ENCODE data around the gene COL8A1.

DNA sequence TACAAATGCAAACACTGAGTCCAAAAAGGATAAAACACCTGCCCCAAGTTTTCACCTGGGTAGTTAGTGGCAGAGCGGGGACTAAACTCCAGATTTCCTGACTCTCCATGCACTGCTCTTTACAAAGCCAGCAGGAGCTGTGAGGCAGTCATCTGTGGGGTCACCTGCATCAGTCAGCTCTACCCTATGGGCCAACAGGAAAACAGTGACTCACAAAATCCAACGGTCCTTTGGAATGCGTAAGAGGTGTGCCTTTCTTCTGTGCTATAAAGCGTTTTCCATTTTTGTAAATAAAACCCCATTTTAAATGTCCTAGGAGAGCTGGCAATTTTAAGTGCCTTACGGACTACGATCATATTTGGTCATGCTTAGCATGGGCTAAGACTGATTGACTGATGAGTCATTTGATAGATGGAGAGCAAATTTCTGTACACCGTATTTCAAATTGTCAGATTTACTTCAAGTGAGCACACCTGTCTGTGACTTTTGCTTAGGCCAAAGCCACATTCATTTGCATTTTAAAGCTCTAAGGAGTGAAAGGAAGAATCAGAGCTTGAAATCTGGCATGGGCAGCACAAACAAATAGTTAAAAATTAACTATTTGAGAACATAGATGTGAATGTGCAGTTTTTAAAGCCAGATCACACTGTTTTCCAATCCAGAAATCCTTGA lies 4.4 kb upstream of the COL8A1 start:
- TF ChIP-seq, protein P1, sequence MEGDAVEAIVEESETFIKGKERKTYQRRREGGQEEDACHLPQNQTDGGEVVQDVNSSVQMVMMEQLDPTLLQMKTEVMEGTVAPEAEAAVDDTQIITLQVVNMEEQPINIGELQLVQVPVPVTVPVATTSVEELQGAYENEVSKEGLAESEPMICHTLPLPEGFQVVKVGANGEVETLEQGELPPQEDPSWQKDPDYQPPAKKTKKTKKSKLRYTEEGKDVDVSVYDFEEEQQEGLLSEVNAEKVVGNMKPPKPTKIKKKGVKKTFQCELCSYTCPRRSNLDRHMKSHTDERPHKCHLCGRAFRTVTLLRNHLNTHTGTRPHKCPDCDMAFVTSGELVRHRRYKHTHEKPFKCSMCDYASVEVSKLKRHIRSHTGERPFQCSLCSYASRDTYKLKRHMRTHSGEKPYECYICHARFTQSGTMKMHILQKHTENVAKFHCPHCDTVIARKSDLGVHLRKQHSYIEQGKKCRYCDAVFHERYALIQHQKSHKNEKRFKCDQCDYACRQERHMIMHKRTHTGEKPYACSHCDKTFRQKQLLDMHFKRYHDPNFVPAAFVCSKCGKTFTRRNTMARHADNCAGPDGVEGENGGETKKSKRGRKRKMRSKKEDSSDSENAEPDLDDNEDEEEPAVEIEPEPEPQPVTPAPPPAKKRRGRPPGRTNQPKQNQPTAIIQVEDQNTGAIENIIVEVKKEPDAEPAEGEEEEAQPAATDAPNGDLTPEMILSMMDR (IDR thresholded peaks at IDR 0.05; ENCODE audit: poor library complexity) = no peak
- no peak for TF ChIP-seq EZH2 (IDR thresholded peaks at IDR 0.05; ENCODE audit: borderline replicate concordance)
- no peak for TF ChIP-seq EZH2phosphoT487 (IDR thresholded peaks at IDR 0.05; ENCODE audit: low read depth, severe bottlenecking, unreplicated experiment)
